Fibroblast of skin of left quadriceps (primary cell): Measurements from ENCODE around the gene RASIP1.
"Not testable (repeated sequence)": the region's sequence is repeated elsewhere in the genome, so short reads cannot be mapped to it uniquely, and the experiment has no call there.

Experiments
- DNase-seq, 2 experiments: peaks; one replicate each; pipeline ENCODE4 v3.0.0-alpha.2; 2013; ENCODE audit warnings: low read depth in 2 of 2

RASIP1 gene

DNA sequence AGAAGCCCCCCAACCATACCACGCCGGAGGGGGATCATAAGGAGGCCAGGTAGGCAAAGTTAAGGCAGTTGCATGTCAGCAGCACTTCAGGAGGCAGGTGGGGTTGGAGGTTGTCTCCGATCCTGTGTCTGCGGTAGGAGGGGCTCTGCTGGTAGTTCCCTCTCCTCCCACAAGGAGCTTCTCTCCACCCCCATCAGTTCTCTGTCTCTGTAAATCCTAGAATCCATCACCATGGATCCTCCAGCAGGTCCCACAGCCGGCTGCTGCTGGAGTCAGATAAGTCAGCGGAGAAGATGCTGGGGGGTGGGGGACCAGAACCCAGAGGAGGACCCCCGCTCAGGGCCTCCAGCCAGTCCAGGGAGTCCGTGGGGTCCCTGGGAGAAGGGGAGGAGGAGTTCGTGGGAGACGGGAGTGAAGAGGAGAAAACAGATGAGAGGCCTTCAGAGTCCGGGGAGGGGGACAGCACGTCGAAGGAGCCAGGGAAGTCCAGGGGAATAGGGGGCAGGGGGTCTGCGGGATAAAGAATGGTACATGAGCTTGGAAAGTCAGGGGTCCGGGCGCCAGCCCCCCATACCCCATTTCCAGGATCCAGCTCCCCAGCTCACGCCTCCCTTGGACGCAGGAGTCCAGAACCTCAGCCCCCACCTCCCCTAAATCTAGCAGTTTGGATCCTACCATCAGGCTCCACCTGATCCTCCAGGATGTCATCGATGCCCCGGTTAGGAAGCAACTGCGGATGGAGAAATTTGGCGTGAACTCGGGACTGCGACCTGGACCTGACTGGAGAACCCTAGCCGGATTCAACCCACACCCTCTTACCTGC lies 27.2 kb downstream of the RASIP1 start:
- no peak for DNase-seq

DNA sequence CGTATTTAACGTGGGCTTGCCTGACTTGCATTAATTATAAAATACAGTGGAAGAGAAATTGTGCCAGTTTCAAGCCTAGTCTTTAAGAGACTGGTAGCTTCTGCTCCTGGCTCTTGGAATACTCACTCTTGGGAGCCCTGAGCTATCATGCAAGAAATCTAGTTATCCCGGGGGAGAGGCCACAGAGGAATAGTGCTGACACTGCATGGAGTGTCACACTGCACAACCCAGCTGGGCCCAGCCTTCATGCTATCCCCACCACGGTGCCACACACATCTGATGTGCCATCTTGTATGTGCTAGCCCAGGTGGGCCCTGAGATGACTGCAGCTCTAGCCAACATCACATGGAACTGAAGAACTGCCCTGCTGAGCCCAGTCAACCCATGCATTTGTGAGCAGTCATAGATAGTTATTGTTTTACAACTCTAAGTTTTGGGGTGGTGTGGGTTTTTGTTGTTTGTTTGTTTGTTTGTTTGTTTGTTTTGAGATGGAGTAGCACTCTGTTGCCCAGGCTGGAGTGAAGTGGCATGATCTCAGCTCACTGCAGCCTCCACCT lies 29.2 kb downstream of the RASIP1 start:
- no peak for DNase-seq

DNA sequence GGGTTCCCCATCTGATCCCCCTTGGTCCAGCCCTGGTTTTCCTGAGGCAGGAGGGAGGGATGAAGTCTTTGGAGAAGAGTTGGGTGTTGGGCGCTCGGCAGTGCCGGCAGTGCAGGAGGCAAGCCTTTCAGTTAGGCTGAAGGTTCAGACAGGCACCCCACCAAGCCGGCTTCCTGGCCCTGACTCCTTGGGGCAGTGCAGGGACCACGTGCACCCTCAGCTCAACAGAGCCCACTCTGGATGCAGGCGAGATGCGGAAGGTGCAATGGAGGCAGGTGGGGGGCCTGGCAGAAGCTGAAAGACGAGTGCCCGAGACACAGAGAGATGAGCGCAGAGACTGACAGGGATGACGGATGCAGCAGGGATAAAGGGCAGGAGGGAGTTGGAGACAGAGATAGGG lies 31.9 kb downstream of the RASIP1 start:
- no peak for DNase-seq

DNA sequence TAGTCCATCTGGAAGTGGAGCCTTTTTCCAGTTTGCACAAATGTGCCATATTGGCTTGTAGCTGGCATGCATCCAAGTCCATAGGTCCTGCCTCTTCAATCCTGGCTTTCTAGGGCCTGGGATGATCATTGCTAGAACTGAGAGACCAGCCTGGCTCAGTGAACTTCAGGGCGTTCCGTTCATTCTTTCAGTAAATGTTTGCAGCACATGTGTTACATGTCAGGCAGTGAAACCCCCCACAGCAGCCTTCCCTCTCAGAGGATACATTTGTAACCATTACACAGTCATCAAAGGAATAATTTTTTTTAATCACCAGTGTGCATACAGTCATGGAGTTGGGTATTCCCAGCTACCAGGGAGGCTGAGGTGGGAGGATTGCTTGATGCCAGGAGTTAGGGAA lies 35.0 kb downstream of the RASIP1 start:
- no peak for DNase-seq

DNA sequence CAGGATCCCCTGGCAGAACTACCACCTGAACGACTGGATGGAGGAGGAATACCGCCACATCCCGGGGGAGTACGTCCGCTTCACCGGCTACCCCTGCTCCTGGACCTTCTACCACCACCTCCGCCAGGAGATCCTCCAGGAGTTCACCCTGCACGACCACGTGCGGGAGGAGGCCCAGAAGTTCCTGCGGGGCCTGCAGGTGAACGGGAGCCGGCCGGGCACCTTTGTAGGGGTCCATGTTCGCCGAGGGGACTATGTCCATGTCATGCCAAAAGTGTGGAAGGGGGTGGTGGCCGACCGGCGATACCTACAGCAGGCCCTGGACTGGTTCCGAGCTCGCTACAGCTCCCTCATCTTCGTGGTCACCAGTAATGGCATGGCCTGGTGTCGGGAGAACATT lies 37.1 kb downstream of the RASIP1 start:
- no peak for DNase-seq

DNA sequence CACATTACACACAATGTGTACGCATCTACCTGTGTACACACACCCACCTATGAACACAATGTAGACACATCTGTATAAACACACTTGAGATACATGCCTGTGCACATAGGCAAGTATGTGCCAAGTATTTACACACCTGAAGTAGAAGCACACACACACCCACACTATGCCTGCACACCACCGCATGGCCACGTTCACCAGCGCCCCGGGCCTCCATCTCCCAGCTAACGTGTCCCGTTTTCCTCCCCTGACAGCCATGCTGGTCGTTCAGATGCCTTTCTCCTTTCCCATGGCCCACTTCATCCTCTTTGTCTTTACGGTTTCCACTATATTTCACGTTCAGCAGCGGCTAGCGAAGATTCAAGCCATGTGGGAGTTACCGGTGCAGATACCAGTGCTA lies 37.7 kb downstream of the RASIP1 start:
- no peak for DNase-seq

DNA sequence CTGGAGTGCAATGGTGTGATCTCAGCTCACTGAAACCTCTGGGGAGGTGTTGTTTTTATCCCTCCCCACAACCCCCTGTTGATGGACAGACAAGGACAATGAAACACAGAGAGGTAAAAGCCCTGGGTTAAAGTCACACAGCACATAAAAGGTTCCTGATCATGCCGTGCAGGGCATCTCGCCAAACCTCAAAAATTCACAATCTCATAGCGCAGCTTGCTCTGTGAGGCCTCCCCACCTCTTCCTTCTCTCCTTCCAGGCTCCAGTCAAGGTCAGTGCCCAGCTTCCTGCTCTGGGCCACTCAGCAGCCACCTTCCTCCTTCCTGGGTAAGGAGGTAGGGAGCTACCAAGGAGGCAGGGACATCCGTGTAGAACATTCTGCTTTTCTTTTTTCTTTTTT lies 42.4 kb downstream of the RASIP1 start:
- DNase-seq: peak; percentile 51 to 54

DNA sequence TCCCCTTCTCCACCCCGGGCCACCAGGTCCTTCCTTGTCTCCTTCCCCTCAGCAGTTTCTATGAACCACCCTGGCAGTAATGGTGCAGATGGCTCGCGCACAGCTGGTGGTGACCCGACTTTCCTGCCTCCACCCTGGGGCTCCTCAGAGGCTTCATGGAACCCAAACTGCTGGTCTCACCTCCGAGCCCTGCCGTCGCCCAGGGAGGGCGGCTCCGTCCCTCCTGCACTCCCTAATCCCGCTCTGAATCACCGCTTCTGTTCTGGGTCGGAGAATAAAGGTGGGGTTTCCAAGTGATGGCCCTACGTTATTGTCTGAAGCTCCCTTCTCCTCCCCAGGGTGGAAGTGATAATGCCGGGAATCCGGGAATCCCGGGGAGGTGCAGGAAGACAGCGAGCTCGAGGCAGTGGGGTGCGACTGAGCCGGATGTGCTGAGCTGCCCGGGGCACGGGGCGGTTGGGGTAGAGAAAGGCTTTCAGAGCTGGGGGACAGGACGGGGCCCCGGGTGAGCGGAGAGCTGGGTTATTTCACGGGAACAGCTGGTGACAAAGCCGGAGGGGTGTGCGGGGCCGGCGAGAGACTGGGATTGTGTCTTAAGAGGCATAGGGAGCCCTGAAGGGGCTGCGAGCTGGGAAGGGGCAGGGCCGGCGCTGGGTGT lies 43.9 kb downstream of the RASIP1 start:
- no peak for DNase-seq

DNA sequence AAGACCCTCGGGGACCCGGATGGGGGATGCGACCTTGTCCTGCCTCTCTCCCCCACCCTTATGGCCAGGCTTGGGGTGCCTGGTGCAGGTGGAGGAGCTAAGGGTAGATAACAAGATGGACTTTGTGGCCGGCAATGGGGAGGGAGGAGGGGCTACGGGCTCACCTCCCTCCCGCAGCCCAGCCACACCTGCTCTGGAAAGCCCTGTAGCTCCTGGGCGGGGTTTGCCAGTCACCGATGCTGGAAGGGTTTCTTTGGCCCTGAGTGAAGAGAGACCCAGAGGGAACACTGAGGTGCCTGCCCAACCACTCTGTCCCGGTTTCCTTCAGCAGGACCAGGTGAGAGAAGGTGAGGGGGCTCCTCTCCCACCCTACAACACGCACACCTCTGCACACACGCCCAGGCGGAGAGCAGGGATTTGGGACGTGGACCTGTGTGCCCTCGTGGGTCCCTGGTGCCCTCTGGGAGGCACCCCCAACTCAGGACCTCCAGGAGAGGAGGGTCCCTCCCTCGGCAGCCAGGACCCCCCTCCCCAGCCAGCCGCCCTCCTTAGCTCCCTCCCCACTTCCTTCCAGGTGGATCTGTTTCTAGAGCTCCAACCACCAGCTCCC lies 44.6 kb downstream of the RASIP1 start, which contains the start of gene FUT2:
TSS of gene FUT2 (plus strand) at position 229 of the 610 bp plus-strand sequence. CDS start 6,986 bp downstream, outside the sequence.
- no peak for DNase-seq

DNA sequence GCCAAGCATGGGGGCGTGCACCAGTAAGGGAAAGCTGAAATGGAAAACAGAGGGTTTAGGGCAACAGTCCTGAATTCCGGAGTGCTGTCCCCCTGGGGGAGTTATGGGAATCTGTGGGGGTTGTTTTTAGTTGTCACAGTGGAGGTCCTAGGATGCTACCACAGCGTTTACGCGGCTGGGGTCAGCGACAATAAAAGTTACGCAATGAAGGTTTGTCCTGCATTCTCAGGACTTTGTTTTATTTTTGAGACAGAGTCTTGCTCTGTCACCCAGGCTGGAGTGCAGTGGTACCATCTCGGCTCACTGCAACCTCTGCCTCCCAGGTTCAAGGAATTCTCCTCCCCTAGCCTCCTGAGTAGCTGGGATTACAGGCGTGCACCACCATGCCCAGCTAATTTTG lies 46.8 kb downstream of the RASIP1 start:
- not testable (repeated sequence) for DNase-seq

DNA sequence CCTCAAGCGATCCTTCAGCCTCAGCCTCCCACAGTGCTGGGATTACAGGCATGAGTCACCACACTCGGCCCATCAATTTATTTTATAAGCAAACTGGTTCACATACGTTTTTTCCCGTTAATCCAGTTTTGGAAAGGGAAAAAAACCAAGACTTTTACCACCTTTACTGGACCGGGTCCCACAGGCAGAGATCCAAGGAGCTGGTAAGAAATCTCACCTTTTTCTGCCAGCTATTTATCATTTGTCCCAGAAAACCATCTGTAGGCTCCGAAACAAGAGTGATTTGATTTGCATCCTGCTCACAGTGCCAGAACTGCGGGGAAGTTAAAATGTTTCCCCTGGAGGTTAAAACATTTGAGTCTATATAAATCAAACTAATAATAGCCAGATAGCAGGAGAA lies 51.0 kb downstream of the RASIP1 start:
- no peak for DNase-seq

DNA sequence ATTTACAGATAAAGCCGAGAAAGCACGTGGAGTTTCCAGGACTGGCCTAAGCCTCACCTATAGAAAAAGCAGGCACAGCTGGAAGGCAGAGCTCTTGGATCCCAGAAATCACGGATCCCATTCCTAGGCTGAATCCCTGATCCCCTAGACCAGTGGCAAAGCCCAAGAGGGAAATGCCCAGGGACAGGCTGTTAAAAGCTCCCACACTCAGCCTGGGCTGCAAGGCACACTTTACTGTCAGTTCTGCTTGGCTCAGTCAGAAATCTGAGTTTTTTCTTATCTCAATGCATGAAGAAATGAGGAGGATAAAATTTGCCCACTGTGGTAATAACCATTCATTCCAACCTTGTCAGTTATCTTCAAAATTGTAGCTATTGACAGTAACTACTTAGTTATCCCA lies 52.6 kb downstream of the RASIP1 start:
- no peak for DNase-seq

DNA sequence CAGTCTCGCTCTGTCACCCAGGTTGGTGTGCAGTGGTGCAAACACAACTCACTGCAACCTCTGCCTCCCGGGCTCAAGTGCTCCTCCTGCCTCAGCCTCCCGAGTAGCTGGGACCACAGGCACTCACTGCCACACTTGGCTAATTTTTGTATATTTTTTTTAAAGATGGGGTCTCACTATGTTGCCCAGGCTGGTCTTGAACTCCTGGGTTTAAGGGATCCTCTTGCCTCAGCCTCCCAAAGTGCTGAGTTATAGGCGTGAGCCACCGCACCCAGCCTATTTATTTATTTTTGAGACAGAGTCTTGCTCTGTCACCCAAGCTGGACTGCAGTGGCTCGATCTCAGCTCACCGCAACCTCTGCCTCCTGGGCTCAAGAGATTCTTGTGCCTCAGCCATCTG lies 53.8 kb downstream of the RASIP1 start:
- not testable (repeated sequence) for DNase-seq

DNA sequence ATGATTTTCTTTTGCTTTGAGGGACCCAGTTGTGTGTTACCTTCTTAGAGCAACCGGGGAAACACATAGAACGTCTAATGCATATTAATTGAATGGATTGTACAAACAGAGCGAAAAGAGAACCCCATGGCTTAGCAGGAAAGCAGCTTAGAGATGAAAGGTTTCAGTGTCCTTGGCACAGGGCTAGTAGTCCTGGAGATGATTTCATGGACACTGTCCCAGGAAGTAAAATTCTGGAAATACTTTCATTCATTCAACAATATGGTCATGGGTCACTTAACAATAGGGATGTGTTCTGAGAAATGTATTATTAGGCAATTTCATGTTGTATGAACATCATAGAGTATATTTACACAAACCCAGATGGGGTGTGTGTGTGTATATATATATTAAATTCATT lies 54.3 kb downstream of the RASIP1 start:
- DNase-seq: no peak

DNA sequence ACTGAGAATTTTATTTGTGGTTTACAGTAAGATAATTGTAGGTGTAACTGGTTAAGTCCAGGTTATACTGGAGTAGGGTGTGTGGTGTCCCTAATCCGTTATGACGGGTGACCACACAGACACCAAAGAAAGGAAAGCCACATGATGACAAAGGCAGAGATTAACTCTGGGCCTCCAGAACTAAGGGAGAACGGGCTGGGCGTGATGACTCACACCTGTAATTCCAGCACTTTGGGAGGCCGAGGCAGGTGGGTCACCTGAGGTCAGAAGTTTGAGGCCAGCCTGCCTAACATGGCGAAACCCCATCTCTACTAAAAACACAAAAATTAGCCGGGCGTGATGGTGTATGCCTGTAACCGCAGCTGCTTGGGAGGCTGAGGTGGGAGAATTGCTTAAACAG lies 54.8 kb downstream of the RASIP1 start:
- no peak for DNase-seq

DNA sequence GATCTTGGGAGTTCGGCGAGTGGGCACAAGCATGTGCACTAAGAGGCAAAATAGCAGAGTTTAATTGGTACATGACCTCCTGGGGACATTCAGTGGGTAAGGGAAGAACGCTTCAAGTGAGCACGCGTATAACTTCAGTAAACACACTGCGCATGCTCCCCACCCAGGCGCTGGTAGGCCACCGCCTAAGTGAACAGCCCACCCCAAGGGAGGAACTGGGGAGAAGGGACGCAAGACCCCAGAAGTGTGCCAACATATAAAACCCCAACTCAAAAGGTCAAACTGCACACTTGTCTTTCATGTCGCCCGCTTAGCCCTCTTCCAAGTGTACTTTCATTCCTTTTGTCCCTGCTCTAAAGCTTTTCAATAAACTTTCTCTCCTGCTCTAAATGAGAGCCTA lies 57.1 kb downstream of the RASIP1 start:
- DNase-seq: peak in 1 of 2 experiments; percentile 14

DNA sequence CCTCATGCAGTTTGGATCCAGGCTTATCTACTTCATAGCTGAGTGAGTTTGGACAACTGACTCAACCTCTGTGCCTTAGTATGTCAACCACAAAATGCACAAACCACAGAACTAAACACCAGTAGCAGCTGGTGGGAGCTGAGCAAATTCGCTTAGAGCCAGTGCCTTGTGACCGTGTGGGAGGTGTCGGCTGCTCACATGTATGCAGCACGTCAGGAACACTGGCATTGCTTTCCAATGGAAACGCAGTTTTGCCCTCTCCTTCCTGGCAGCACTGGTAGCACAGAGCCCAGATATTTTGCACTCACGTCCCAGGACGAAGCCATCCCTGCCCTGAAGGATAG lies 59.3 kb downstream of the RASIP1 start:
- no peak for DNase-seq

DNA sequence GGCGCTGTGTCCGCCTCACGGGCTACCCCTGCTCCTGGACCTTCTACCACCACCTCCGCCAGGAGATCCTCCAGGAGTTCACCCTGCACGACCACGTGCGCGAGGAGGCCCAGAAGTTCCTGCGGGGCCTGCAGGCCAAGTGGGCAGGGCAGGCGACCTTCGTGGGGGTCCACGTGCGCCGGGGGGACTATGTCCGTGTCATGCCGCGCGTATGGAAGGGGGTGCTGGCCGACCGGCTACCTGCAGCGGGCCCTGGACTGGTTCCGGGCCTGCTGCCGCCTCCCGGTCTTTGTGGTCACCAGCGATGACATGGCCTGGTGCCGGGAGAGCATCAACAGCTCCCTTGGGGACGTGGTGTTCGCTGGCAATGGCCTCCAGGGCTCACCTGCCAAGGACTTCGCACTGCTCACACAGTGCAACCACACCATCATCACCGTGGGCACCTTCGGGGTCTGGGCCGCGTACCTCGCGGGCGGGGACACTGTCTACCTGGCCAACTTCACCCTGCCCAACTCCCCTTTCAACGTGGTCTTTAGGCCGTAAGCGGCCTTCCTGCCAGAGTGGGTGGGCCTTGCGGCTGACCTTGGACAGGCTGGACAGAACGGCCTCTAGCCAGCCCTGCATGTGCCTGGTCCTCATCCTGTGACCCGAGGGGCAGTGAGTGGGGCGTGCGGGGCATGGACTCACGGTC lies 59.8 kb downstream of the RASIP1 start:
- DNase-seq: no peak

DNA sequence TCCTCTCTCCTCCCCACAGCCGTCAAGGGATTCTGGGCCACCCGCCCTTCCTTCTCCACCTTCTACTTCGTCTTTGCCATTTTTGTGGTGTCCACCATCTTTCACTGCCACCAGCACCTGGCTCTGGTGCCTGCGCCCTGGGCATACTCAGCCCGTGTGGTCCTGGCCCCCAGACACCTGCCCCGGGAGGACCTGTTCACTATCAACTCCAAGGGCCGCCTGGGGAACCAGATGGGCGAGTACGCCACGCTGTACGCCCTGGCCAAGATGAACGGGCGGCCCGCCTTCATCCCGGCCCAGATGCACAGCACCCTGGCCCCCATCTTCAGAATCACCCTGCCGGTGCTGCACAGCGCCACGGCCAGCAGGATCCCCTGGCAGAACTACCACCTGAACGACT lies 60.4 kb downstream of the RASIP1 start:
- not testable (repeated sequence) for DNase-seq

DNA sequence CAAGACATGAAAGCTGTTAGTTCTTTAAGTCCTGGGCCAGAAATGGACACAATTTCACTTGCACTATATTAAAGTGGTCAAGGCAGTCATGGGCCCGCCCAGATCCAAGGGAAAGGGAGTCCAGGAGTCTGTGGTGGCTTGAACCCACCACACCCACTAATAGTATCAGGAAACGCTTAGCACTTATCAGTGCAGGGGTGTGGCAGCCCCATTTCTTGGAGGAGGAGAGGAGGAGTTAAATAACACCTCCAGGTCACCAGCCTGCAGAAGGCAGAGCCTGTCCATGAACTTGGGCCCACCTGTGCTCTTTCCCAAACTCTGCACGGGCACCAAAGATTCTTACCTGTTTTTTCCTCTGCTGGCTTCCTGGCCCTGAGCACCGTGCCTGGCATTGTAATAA lies 62.2 kb downstream of the RASIP1 start:
- DNase-seq: no peak

DNA sequence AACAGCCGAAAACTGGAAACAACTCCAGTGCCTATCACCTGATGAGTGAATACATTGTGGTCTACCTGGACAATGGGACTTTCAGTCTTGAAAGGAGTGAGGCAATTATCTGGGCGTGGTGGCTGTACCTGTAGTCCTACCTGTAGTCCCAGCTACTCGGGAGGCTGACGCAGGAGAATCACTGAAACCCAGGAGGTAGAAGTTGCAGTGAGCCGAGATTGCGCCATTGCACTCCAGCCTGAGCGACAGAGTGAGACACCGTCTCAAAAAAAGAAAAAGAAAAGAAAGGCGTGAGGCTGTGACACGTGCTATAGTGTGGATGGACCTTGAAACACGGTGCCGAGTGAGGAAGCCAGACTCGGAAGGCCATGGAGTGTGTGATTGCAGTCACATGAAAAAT lies 63.5 kb downstream of the RASIP1 start:
- no peak for DNase-seq

DNA sequence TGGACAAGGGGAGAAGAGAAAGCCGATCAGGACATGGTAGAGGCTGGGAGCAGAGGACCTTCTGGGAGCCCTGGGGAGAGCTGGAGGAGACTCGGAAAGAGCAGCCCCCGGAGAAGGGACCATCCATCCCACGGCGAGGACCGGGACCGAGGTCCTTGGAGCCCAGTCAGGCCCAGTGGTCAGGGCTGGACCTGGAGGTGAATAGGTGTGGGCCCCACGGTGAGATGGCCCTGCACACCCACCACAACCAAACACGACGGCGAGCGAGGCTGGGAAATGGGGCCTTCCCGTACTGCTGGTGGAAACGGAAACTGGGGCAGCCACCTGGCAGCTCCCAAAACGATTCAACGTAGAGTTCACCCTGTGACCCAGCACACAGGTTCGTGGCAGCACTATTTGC lies 63.9 kb downstream of the RASIP1 start:
- DNase-seq: no peak
